Gastroesophageal sphincter (tissue), 3 donors: ENCODE results near the gene ICA1.

Experiments used
- CTCF ChIP-seq, 4 experiments: fragments of 200-600 bp in 2 of 4; fragments of 450-650 bp in 2 of 4; sonication (generic) in 1 of 4; IDR thresholded peaks; one replicate each; pipeline ENCODE4 v1.5.1; 2017 to 2019; ENCODE audit warnings: antibody characterized with exemption in 4 of 4, mild to moderate bottlenecking in 2 of 4, moderate library complexity in 2 of 4
- POLR2A ChIP-seq, 2 donors: fragments of 450-650 bp; IDR thresholded peaks; one replicate each; pipeline ENCODE4 v1.6.1; 2017; ENCODE audit warnings: antibody characterized with exemption in 2 of 2, mild to moderate bottlenecking in 2 of 2, moderate library complexity in 1 of 2

GRCh38 chr7:8184221-8184620, 77.7 kb downstream of the ICA1 start:
- TF ChIP-seq POLR2A (IDR thresholded peaks at IDR 0.05) (no peak), CTCF (IDR thresholded peaks at IDR 0.05) (no peak)
